SK-N-SH (cell line): ENCODE data around the gene CTSH. TPM values are rescaled to one million over a fixed set of nuclear protein-coding genes. Genes with fewer than 3 reads are reported as not detected.

ENCODE experiments used
- CTCF ChIA-PET: fragments of 300-600, 350-600 bp; formaldehyde crosslinking; extraction: SDS; loops from one replicate; lab custom pipeline; 2021; lab: Yijun Ruan, JAX
- POLR2A ChIA-PET: fragments of 350-600 bp; sonication (Branson Sonifier 250); formaldehyde crosslinking; extraction: SDS; loops from one replicate; lab custom pipeline; 2020; ENCODE audit warnings: antibody characterized with exemption, inconsistent platforms; lab: Yijun Ruan, JAX
- DNase-seq: peaks from one replicate; pipeline ENCODE4 v3.0.0; 2012
- H2AFZ ChIP-seq: fragments of 200-600 bp; sonication (generic); 2 replicates; pipeline ENCODE4 v1.8.1; 2016; ENCODE audit warnings: antibody characterized with exemption, mild to moderate bottlenecking, low read depth
- H3F3A ChIP-seq: fragments of 200-600 bp; sonication (generic); replicated peaks from 2 replicates; pipeline ENCODE3; 2016; ENCODE audit warnings: antibody characterized with exemption, mild to moderate bottlenecking; ENCODE audit not compliant: insufficient read depth
- H3K27ac ChIP-seq, 2 experiments: fragments of 200-500 bp in 1 of 2; fragments of 200-600 bp in 1 of 2; sonication (Bioruptor generic) in 1 of 2; sonication (generic), shearing (Covaris generic) in 1 of 2; 2 replicates each; pipeline versions ENCODE4 v1.5.1 to v1.6.1; 2014 to 2016; ENCODE audit warnings: low read depth in 2 of 2, inconsistent platforms in 1 of 2, low read length in 1 of 2, mild to moderate bottlenecking in 1 of 2, mixed read lengths in 1 of 2
- H3K27me3 ChIP-seq: fragments of 200-600 bp; sonication (generic), shearing (Covaris generic); 2 replicates; pipeline ENCODE4 v1.6.1; 2016; ENCODE audit warnings: mixed run types; ENCODE audit not compliant: insufficient read depth
- H3K36me3 ChIP-seq, 2 experiments: fragments of 200-500 bp in 1 of 2; fragments of 200-600 bp in 1 of 2; sonication (Bioruptor generic) in 1 of 2; sonication (generic) in 1 of 2; replicated peaks in 1 of 2; 2 replicates each; pipeline versions ENCODE3 to v1.5.1; 2014 to 2016; ENCODE audit warnings: low read length in 1 of 2, mild to moderate bottlenecking in 1 of 2; ENCODE audit not compliant: insufficient read depth in 2 of 2, control insufficient read depth in 1 of 2
- H3K4me1 ChIP-seq, 2 experiments: fragments of 200-500 bp in 1 of 2; fragments of 200-600 bp in 1 of 2; sonication (Bioruptor generic) in 1 of 2; sonication (generic), shearing (Covaris generic) in 1 of 2; 2 replicates each; pipeline versions ENCODE4 v1.5.1 to v1.6.1; 2014 to 2016; ENCODE audit warnings: low read depth in 1 of 2, low read length in 1 of 2, mixed run types in 1 of 2; ENCODE audit not compliant: insufficient read depth in 2 of 2, control insufficient read depth in 1 of 2
- H3K4me2 ChIP-seq: fragments of 200-600 bp; sonication (generic), shearing (Covaris generic); 2 replicates; pipeline ENCODE4 v1.6.1; 2017; ENCODE audit warnings: mixed run types
- H3K4me3 ChIP-seq, 2 experiments: fragments of 200-500 bp in 1 of 2; fragments of 200-600 bp in 1 of 2; sonication (Bioruptor generic) in 1 of 2; sonication (generic), shearing (Covaris generic) in 1 of 2; 2 replicates each; pipeline versions ENCODE4 v1.5.1 to v1.8.1; 2014 to 2016; ENCODE audit warnings: low read depth in 2 of 2, inconsistent platforms in 1 of 2, low read length in 1 of 2, mild to moderate bottlenecking in 1 of 2, mixed read lengths in 1 of 2, moderate library complexity in 1 of 2
- H3K79me2 ChIP-seq: fragments of 200-600 bp; sonication (generic); 2 replicates; pipeline ENCODE4 v1.8.1; 2017; ENCODE audit warnings: mild to moderate bottlenecking; ENCODE audit not compliant: insufficient read depth
- H3K9ac ChIP-seq: fragments of 200-600 bp; sonication (generic); 2 replicates; pipeline ENCODE4 v1.6.1; 2017; ENCODE audit warnings: mixed run types
- H3K9me2 ChIP-seq: fragments of 200-600 bp; sonication (generic); 2 replicates; pipeline ENCODE4 v1.6.1; 2017; ENCODE audit warnings: mixed run types
- H3K9me3 ChIP-seq: fragments of 200-600 bp; sonication (generic); 2 replicates; pipeline ENCODE4 v1.6.1; 2017; ENCODE audit warnings: mixed run types, mild to moderate bottlenecking, moderate library complexity
- H4K20me1 ChIP-seq: fragments of 200-600 bp; sonication (generic); 2 replicates; pipeline ENCODE4 v1.6.1; 2017; ENCODE audit warnings: mild to moderate bottlenecking, mixed run types; ENCODE audit not compliant: insufficient read depth
- CHD2 ChIP-seq: fragments of 150-350 bp; IDR thresholded peaks from 2 replicates; pipeline ENCODE4 v1.6.1; 2018; ENCODE audit warnings: low read length; ENCODE audit not compliant: partially characterized antibody
- ELF1 ChIP-seq: IDR thresholded peaks from 2 replicates; pipeline ENCODE4 v1.4.0; 2012
- EP300 ChIP-seq, 2 experiments: IDR thresholded peaks; 2 replicates each; pipeline versions ENCODE4 v1.4.0 to v1.6.1; 2012; ENCODE audit warnings: borderline replicate concordance in 1 of 2, low read depth in 1 of 2, low read length in 1 of 2
- FOSL2 ChIP-seq: IDR thresholded peaks from 2 replicates; pipeline ENCODE4 v1.4.0; 2012; ENCODE audit warnings: low read depth, mild to moderate bottlenecking, moderate library complexity, borderline replicate concordance
- FOXJ3 ChIP-seq: sonication (generic); formaldehyde crosslinking; IDR thresholded peaks from 2 replicates; pipeline ENCODE4 v1.5.1; 2020; ENCODE audit warnings: mild to moderate bottlenecking, missing genetic modification reagents
- FOXM1 ChIP-seq: IDR thresholded peaks from 2 replicates; pipeline ENCODE4 v1.4.0; 2012; ENCODE audit warnings: low read depth, mild to moderate bottlenecking
- GATA2 ChIP-seq: sonication (generic); formaldehyde crosslinking; IDR thresholded peaks from 2 replicates; pipeline ENCODE4 v1.5.0; 2020; ENCODE audit warnings: mild to moderate bottlenecking, missing genetic modification reagents
- JUND ChIP-seq: IDR thresholded peaks from 2 replicates; pipeline ENCODE4 v1.4.0; 2012
- MEF2A ChIP-seq: IDR thresholded peaks from 2 replicates; pipeline ENCODE4 v1.4.0; 2012; ENCODE audit warnings: low read depth, borderline replicate concordance
- MXI1 ChIP-seq: IDR thresholded peaks from 2 replicates; pipeline ENCODE4 v1.6.1; 2012; ENCODE audit warnings: mild to moderate bottlenecking, low read depth, low read length, improper control_type of control experiment
- NRF1 ChIP-seq: IDR thresholded peaks from 2 replicates; pipeline ENCODE4 v1.6.1; 2012; ENCODE audit warnings: low read depth, mild to moderate bottlenecking, low read length
- PBX3 ChIP-seq: IDR thresholded peaks from 2 replicates; pipeline ENCODE4; 2012
- POLR2AphosphoS5 ChIP-seq: IDR thresholded peaks from 2 replicates; pipeline ENCODE4 v1.6.1; 2012; ENCODE audit warnings: low read depth, low read length
- RAD21 ChIP-seq: IDR thresholded peaks from 2 replicates; pipeline ENCODE4 v1.6.1; 2012; ENCODE audit warnings: mild to moderate bottlenecking, low read length
- RFX5 ChIP-seq: IDR thresholded peaks from 2 replicates; pipeline ENCODE4 v1.6.1; 2012; ENCODE audit warnings: mild to moderate bottlenecking, improper control_type of control experiment, low read length
- RXRA ChIP-seq: IDR thresholded peaks from 2 replicates; pipeline ENCODE4 v1.4.0; 2012; ENCODE audit warnings: low read depth, mild to moderate bottlenecking, borderline replicate concordance
- SIN3A ChIP-seq: IDR thresholded peaks from 2 replicates; pipeline ENCODE4 v1.6.1; 2012; ENCODE audit warnings: low read depth, mild to moderate bottlenecking, low read length, moderate library complexity, borderline replicate concordance
- TAF1 ChIP-seq: IDR thresholded peaks from 2 replicates; pipeline ENCODE4 v1.6.1; 2012; ENCODE audit warnings: low read depth, mild to moderate bottlenecking, low read length, moderate library complexity, borderline replicate concordance
- TCF12 ChIP-seq: IDR thresholded peaks from 2 replicates; pipeline ENCODE4 v1.4.0; 2012
- USF1 ChIP-seq: IDR thresholded peaks from 2 replicates; pipeline ENCODE4 v1.4.0; 2012; ENCODE audit warnings: low read depth, borderline replicate concordance
- YY1 ChIP-seq: IDR thresholded peaks from 2 replicates; pipeline ENCODE4 v1.4.0; 2012; ENCODE audit warnings: low read depth, mild to moderate bottlenecking
- ZBTB33 ChIP-seq: IDR thresholded peaks from 2 replicates; pipeline ENCODE4 v1.4.0; 2012; ENCODE audit warnings: low read depth, borderline replicate concordance
- WGBS: methylation state at CpG from one replicate; pipeline ENCODE4 v1.1.6; 2017; ENCODE audit warnings: low lambda C conversion rate; 5-methylcytosine and 5-hydroxymethylcytosine counted together
- polyA plus RNA-seq, 3 experiments: library from polyadenylated mRNA; depleted of rRNA; stranded (reverse); fragments of >200 nt; gene quantifications; 2 replicates each; pipeline ENCODE4 v1.2.3, GENCODE V29; 2012
- TF ChIP-seq, protein P1 (sequence below): fragments of 200-600 bp; sonication (generic); IDR thresholded peaks from 2 replicates; pipeline ENCODE4 v1.6.1; 2017; ENCODE audit warnings: antibody characterized with exemption, mild to moderate bottlenecking, moderate library complexity

CTSH gene
- polyA plus RNA-seq, 1 of the 3 experiments (the other 2 are of a cell fraction) = 22.7 TPM

- Histone ChIP-seq H3K4me1 (no peaks in the 10 kb centered on the region), H3K79me2 (no peaks in the 10 kb centered on the region), H3K4me2 (no peak overlapping the region), H3K9me3 (no peaks in the 10 kb centered on the region), H3K9me2 (no peaks in the 10 kb centered on the region), H4K20me1 (no peaks in the 10 kb centered on the region), H3K27ac (no peak overlapping the region), H3K4me3 (no peak overlapping the region), H3K27me3 (no peaks in the 10 kb centered on the region), H2AFZ (no peak overlapping the region), H3F3A (no peaks in the 10 kb centered on the region), H3K36me3 (no peaks in the 10 kb centered on the region), H3K9ac (no peak overlapping the region)
- TF ChIP-seq FOXJ3 (no peak), NRF1 (no peak), POLR2AphosphoS5 (no peak), RXRA (no peak), PBX3 (no peak), MXI1 (no peak), TCF12 (no peak), YY1 (no peak), RFX5 (no peak), FOSL2 (no peak), RAD21 (no peak), ELF1 (no peak), JUND (no peak), GATA2 (CRISPR knock-in tag) (no peak)
- WGBS = 70% methylated on average over 9 of the region's 9 CpGs
- CTCF ChIA-PET = no interaction called here
- no peak for DNase-seq
- POLR2A ChIA-PET = no interaction called here
Observed at GRCh38 chr15:78957416-78958093, 12.7 kb upstream of the CTSH start.

DNA sequence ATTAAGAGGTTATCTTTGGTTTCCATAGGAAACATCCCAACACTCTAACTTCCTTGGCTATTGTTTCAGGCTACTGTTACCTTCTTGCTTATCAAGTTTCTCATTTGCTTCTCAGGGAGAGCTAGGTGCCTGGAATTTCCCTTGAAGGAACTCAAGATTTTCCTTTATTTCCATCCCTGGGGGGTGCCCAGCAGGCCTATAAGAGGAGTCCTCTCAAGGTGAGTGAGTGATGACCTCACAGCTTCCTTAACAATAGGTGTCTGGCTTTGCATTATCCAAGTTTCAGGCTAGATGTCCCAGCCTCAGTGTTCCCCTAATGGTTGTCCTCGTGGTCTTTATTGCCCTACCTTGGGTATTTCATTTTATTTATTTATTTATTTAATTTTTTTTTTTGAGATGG is 12.1 kb upstream of the CTSH start:
- CTCF ChIA-PET = no interaction called here
- Histone ChIP-seq H3K9ac (no peak overlapping the region), H3K9me3 (no peaks in the 10 kb centered on the region), H3K4me2 (no peak overlapping the region), H3K79me2 (no peaks in the 10 kb centered on the region), H3K36me3 (no peaks in the 10 kb centered on the region), H3K4me1 (no peaks in the 10 kb centered on the region), H4K20me1 (no peaks in the 10 kb centered on the region), H3K27me3 (no peaks in the 10 kb centered on the region), H3F3A (no peaks in the 10 kb centered on the region), H3K9me2 (no peaks in the 10 kb centered on the region), H3K4me3 (no peak overlapping the region), H3K27ac (no peak overlapping the region), H2AFZ (no peak overlapping the region)
- POLR2A ChIA-PET = no interaction called here
- WGBS = 4% methylated on average over 1 of the region's 1 CpG
- DNase-seq = no peak
- no peak for TF ChIP-seq PBX3
- TF ChIP-seq EP300 (IDR thresholded peaks at IDR 0.05; ENCODE audit: borderline replicate concordance in 1 of 2, low read depth in 1 of 2, low read length in 1 of 2) = no peak
- TF ChIP-seq YY1 = no peak
- no peak for TF ChIP-seq MEF2A
- TF ChIP-seq CHD2 = no peak
- TF ChIP-seq POLR2AphosphoS5 = no peak
- TF ChIP-seq TCF12 = no peak
- no peak for TF ChIP-seq FOXJ3
- no peak for TF ChIP-seq TAF1
- TF ChIP-seq ZBTB33 = no peak
- no peak for TF ChIP-seq USF1
- no peak for TF ChIP-seq GATA2 (CRISPR knock-in tag)
- no peak for TF ChIP-seq MXI1
- no peak for TF ChIP-seq FOXM1
- no peak for TF ChIP-seq SIN3A
- TF ChIP-seq, protein P1, sequence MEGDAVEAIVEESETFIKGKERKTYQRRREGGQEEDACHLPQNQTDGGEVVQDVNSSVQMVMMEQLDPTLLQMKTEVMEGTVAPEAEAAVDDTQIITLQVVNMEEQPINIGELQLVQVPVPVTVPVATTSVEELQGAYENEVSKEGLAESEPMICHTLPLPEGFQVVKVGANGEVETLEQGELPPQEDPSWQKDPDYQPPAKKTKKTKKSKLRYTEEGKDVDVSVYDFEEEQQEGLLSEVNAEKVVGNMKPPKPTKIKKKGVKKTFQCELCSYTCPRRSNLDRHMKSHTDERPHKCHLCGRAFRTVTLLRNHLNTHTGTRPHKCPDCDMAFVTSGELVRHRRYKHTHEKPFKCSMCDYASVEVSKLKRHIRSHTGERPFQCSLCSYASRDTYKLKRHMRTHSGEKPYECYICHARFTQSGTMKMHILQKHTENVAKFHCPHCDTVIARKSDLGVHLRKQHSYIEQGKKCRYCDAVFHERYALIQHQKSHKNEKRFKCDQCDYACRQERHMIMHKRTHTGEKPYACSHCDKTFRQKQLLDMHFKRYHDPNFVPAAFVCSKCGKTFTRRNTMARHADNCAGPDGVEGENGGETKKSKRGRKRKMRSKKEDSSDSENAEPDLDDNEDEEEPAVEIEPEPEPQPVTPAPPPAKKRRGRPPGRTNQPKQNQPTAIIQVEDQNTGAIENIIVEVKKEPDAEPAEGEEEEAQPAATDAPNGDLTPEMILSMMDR = no peak
